ENCODE data around the gene TP53TG5. TPM values are rescaled to one million over a fixed set of nuclear protein-coding genes. Genes with fewer than 3 reads are reported as not detected.

The TP53TG5 gene
- total and polyA plus RNA-seq, 4 donors, result 0.03 to 0.28 TPM; not detected in 2

DNA sequence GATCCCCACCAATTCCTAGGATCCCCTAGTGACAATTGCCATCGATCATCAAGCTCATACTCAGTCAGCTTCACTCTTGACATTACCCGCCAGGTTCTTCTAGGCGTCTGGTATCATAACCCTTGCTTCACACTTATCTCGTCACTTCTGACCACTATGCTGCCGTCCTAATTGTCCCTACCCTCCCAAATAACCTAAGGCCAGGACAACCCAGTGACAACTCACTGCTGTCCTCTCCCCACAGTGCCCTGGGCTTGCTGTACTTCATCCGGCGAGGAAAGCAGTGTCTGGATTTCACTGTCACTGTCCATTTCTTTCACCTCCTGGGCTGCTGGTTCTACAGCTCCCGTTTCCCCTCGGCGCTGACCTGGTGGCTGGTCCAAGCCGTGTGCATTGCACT is 11.5 kb downstream of the TP53TG5 start:
- H3K9ac ChIP-seq (ENCODE audit: insufficient read depth in 1 of 2, low read length in 2 of 2), result no peak overlapping the region
- ATAC-seq (ENCODE audit: insufficient read depth, low FRiP score) (no peak), DNase-seq (no peak)
- TF ChIP-seq, protein P1, sequence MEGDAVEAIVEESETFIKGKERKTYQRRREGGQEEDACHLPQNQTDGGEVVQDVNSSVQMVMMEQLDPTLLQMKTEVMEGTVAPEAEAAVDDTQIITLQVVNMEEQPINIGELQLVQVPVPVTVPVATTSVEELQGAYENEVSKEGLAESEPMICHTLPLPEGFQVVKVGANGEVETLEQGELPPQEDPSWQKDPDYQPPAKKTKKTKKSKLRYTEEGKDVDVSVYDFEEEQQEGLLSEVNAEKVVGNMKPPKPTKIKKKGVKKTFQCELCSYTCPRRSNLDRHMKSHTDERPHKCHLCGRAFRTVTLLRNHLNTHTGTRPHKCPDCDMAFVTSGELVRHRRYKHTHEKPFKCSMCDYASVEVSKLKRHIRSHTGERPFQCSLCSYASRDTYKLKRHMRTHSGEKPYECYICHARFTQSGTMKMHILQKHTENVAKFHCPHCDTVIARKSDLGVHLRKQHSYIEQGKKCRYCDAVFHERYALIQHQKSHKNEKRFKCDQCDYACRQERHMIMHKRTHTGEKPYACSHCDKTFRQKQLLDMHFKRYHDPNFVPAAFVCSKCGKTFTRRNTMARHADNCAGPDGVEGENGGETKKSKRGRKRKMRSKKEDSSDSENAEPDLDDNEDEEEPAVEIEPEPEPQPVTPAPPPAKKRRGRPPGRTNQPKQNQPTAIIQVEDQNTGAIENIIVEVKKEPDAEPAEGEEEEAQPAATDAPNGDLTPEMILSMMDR (IDR thresholded peaks at IDR 0.05; ENCODE audit: control extremely low read depth, extremely low read depth), result no peak
- H3K27ac ChIP-seq (ENCODE audit: low read depth in 1 of 2, low read length in 1 of 2), result no peak overlapping the region
- 86 to 90% methylated on average over 11 of the region's 11 CpGs for WGBS, 2 donors
- peaks cover 6 to 27% (median 16%) of the 10 kb centered on the region in 4 donors for H3K36me3 ChIP-seq (ENCODE audit: control insufficient read depth in 4 of 4, insufficient read depth in 4 of 4, low read length in 4 of 4)
- H3K9me3 ChIP-seq (ENCODE audit: control insufficient read depth in 4 of 4, insufficient read depth in 3 of 4, low read length in 3 of 4), result no peaks in the 10 kb centered on the region
- peaks cover 6 to 12% (median 10%) of the 10 kb centered on the region in 5 donors for H3K4me1 ChIP-seq (ENCODE audit: control insufficient read depth in 5 of 5, insufficient read depth in 5 of 5, low read length in 5 of 5)
- no peaks in the 10 kb centered on the region for H3K27me3 ChIP-seq (ENCODE audit: control insufficient read depth in 3 of 3, insufficient read depth in 3 of 3, low read length in 2 of 3)
- H3K4me3 ChIP-seq, result no peak overlapping the region

DNA sequence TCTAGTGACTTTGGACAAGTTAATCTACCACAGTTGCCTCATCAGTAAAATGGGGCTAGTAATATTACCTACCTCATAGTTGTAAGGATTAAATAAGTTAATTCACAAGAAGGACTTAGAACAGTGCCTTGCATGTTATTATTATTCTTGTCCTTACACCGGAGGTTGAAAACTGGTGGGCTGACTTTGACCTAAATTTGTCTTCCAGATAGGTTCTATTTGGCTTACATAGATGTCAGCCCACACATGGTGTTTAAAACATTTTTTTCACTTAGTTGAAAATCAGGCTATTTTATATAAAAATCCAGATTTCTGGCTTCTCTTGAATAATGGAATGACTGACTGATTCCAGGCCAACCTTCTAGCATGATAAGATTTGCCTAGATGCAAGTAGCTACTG is 11.9 kb downstream of the TP53TG5 start:
- no peak overlapping the region for H3K9ac ChIP-seq (ENCODE audit: insufficient read depth in 1 of 2, low read length in 2 of 2)
- TF ChIP-seq, protein P1 (IDR thresholded peaks at IDR 0.05; ENCODE audit: control extremely low read depth, extremely low read depth), result no peak
- peaks cover 6 to 27% (median 16%) of the 10 kb centered on the region in 4 donors for H3K36me3 ChIP-seq (ENCODE audit: control insufficient read depth in 4 of 4, insufficient read depth in 4 of 4, low read length in 4 of 4)
- H3K4me3 ChIP-seq, result no peak overlapping the region
- H3K27ac ChIP-seq (ENCODE audit: low read depth in 1 of 2, low read length in 1 of 2), result no peak overlapping the region
- ATAC-seq (ENCODE audit: insufficient read depth, low FRiP score) (no peak), DNase-seq (no peak)
- WGBS, 2 donors, result 94 to 96% methylated on average over 1 of the region's 1 CpG
- peaks cover 6 to 12% (median 10%) of the 10 kb centered on the region in 5 donors for H3K4me1 ChIP-seq (ENCODE audit: control insufficient read depth in 5 of 5, insufficient read depth in 5 of 5, low read length in 5 of 5)
- no peaks in the 10 kb centered on the region for H3K9me3 ChIP-seq (ENCODE audit: control insufficient read depth in 4 of 4, insufficient read depth in 3 of 4, low read length in 3 of 4)
- H3K27me3 ChIP-seq (ENCODE audit: control insufficient read depth in 3 of 3, insufficient read depth in 3 of 3, low read length in 2 of 3), result no peaks in the 10 kb centered on the region

DNA sequence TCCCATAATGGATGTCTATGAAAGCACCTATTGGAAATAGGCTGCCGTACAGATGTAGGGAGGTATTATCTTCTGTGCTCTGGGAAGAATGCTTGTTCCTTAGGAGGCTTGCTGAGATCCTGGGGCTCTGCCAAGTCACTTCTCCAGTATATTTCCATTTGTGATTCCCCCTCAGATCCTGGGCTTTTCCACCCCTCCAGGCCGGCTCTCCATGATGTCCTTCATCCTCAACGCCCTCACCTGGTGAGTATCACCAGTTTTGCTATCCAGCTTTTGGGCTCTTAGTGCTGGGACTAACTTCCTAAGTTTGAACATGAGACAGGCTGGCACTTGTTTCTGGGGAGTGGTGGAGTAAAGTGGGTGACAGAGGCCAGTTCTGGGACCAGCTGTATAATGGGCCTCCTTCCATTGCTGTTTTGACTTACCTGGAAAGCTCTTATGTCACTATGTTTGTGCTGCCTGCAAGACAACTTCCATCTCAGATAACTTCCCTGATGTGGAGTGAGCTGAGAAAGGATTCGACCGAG is 12.6 kb downstream of the TP53TG5 start:
- ATAC-seq (ENCODE audit: insufficient read depth, low FRiP score), result no peak

More for the DNA sequence above, 12.6 kb downstream of the TP53TG5 start:
- H3K4me1 ChIP-seq (ENCODE audit: control insufficient read depth in 5 of 5, insufficient read depth in 5 of 5, low read length in 5 of 5), result peaks cover 6 to 13% (median 11%) of the 10 kb centered on the region in 5 donors
- no peaks in the 10 kb centered on the region for H3K27me3 ChIP-seq (ENCODE audit: control insufficient read depth in 3 of 3, insufficient read depth in 3 of 3, low read length in 2 of 3)
- no peak for DNase-seq
- TF ChIP-seq, protein P1 (IDR thresholded peaks at IDR 0.05; ENCODE audit: control extremely low read depth, extremely low read depth), result no peak
- no peak overlapping the region for H3K27ac ChIP-seq (ENCODE audit: low read depth in 1 of 2, low read length in 1 of 2)
- WGBS, 2 donors, result 92 to 97% methylated on average over 5 of the region's 5 CpGs
- H3K4me3 ChIP-seq, result no peak overlapping the region
- H3K9ac ChIP-seq (ENCODE audit: insufficient read depth in 1 of 2, low read length in 2 of 2), result no peak overlapping the region
- H3K36me3 ChIP-seq (ENCODE audit: control insufficient read depth in 4 of 4, insufficient read depth in 4 of 4, low read length in 4 of 4), result peaks cover 6 to 27% (median 16%) of the 10 kb centered on the region in 4 donors
- no peaks in the 10 kb centered on the region for H3K9me3 ChIP-seq (ENCODE audit: control insufficient read depth in 4 of 4, insufficient read depth in 3 of 4, low read length in 3 of 4)

Data from lung (tissue), 12 donors.